Spleen (tissue), 7 donors: Measurements from ENCODE around the gene CDKN2A.

Experiments
- POLR2A ChIP-seq, 3 donors: fragments of 450-650 bp; IDR thresholded peaks; one replicate each; pipeline ENCODE4 v1.5.1; 2017; ENCODE audit warnings: antibody characterized with exemption in 3 of 3, mild to moderate bottlenecking in 1 of 3
- POLR2AphosphoS5 ChIP-seq, 3 donors: sonication (generic); formaldehyde crosslinking; IDR thresholded peaks; one replicate each; pipeline ENCODE4 v1.5.1; 2017; ENCODE audit warnings: antibody characterized with exemption in 3 of 3
- TF ChIP-seq, protein P1 (sequence below), 11 experiments: fragments of 200-600 bp in 7 of 11; fragments of 450-650 bp in 4 of 11; sonication (generic) in 4 of 11; IDR thresholded peaks in 8 of 11; conservative IDR thresholded peaks in 3 of 11; 1 replicate in 7 of 11; 2 replicates in 4 of 11; pipeline versions ENCODE4 v1.4.0 to v1.8.0; 2016 to 2021; ENCODE audit warnings: antibody characterized with exemption in 11 of 11, inconsistent platforms in 4 of 11, mild to moderate bottlenecking in 1 of 11
- donor health status: DM: no; HTN: no; CAD: no; lungs with moderate emphysema.
- donor health status: DM: no; HTN: no; CAD: no.
- donor health status: DM: no; HTN: no; CAD: no.

DNA sequence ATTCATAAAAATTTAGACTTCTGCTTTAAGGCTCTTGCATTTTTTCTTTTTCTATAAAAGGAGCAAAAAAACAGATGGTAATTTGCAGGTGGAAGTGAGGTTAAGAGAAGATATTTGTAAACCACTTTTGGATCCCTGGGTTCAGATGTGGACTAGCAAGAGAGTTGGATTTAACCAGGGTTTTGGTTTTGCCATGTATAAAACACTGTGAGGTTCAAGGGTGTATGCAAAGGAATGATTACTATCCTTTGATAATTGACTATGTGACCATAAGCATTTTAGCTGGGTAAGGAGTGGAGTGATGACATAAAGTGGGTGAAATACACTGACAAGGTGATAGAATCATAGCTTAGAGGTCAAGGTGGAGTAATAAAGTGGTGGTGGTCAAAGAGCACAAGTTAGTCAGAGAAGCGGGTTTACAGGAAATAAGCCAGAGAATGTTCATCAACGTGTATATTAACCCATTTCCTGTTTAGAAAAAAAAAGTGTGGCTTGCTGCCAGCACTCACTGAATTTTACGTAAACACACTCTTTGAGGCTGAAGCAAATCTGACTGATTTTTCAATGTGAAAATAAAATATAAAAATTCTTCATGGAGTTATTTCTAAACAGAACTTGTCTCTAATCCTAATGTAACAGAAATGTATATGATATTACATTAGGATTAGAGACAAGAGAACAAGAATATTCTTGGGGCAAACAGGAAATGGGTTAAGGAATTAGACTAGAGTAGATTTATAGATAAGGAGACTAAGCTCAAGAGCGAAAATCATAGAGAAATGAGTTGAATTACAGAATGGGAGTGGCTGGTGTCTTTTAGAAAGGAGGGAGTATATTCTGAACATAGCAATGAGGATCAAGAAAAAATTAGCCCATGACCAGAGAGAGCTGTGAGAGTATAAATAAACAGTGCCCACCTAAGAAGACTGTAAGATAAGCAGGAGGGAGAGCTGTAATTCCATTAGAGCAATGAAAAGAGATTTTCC, 74.5 kb downstream of the CDKN2A start:
- TF ChIP-seq, protein P1, sequence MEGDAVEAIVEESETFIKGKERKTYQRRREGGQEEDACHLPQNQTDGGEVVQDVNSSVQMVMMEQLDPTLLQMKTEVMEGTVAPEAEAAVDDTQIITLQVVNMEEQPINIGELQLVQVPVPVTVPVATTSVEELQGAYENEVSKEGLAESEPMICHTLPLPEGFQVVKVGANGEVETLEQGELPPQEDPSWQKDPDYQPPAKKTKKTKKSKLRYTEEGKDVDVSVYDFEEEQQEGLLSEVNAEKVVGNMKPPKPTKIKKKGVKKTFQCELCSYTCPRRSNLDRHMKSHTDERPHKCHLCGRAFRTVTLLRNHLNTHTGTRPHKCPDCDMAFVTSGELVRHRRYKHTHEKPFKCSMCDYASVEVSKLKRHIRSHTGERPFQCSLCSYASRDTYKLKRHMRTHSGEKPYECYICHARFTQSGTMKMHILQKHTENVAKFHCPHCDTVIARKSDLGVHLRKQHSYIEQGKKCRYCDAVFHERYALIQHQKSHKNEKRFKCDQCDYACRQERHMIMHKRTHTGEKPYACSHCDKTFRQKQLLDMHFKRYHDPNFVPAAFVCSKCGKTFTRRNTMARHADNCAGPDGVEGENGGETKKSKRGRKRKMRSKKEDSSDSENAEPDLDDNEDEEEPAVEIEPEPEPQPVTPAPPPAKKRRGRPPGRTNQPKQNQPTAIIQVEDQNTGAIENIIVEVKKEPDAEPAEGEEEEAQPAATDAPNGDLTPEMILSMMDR (IDR thresholded peaks at IDR 0.05 in 8 of 11, conservative IDR thresholded peaks at IDR 0.05 in 3 of 11) = no peak
- TF ChIP-seq POLR2AphosphoS5 (IDR thresholded peaks at IDR 0.05) (no peak), POLR2A (IDR thresholded peaks at IDR 0.05) (no peak)
